GM10847 (cell line): Measurements from ENCODE around the gene ANKRD10.

Experiments used
- POLR2A ChIP-seq: IDR thresholded peaks from 2 replicates; pipeline ENCODE4 v1.6.1; 2011; ENCODE audit not compliant: insufficient read length; ENCODE audit errors: extremely low read depth

Gene ANKRD10

GRCh38 chr13:110904748-110905147 is 10.1 kb downstream of the ANKRD10 start:
- no peak for TF ChIP-seq POLR2A

DNA sequence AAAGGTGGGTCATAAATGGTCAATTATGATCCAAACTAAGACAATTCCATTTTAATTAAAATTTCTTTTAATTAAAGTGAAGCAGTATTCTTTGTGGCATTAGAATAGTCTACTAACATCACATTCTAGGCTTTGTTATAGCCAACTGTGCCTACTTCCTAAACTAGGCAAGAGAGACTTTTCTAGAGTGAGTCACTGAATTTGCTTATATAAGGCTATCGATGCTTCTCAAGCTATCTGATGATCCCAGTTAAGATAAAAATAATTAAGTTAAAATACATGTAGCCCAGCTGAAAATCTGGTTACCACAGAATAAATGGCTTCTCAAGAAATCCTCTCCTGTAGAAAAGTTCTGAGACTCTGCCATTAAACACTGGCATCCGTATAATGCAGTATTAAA is 12.5 kb downstream of the ANKRD10 start:
- TF ChIP-seq POLR2A: no peak

DNA sequence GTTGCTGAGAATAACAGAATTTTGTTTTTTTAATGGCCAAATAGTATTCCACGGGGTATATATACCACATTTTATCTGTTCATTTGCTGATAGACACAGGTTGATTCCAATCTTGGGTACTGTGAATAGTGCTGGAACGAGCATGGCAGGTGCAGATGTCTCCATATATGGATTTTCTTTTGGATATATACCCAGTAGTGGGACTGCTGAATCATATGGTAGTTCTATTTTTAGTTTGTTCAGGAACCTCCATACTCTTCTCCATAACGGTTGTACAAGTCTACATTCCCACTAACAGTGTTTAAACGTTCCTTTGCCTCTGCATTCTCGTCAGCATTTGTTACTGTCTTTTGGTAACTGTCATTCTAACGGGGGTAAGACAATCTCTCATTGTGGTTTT is 17.3 kb downstream of the ANKRD10 start:
- no peak for TF ChIP-seq POLR2A

- no peak for TF ChIP-seq POLR2A
These were observed 17.9 kb downstream of the ANKRD10 start for GRCh38 chr13:110897014-110897413.

GRCh38 chr13:110894086-110894485 is 20.8 kb downstream of the ANKRD10 start:
- TF ChIP-seq POLR2A: no peak

DNA sequence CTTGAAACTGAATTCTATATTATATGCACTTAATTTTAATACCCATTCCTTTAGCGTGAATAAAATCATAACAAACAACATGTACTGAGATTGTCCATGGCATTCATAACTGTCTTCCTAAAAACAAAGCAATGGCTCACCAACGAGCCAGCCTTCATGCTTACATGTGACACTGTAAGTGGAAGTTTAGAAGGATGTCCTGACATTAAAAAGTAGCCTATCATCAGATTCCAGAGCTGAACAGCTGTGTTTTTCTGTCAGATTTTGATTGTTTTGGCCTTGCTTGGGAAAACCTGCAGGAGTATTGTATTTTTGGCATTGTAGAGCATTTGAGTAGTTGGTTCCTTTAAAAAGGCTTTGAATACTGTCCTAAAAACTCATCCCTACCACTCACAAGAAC is 21.3 kb downstream of the ANKRD10 start:
- TF ChIP-seq POLR2A: no peak

- no peak for TF ChIP-seq POLR2A
These were observed 24.3 kb downstream of the ANKRD10 start for GRCh38 chr13:110890279-110891165.

DNA sequence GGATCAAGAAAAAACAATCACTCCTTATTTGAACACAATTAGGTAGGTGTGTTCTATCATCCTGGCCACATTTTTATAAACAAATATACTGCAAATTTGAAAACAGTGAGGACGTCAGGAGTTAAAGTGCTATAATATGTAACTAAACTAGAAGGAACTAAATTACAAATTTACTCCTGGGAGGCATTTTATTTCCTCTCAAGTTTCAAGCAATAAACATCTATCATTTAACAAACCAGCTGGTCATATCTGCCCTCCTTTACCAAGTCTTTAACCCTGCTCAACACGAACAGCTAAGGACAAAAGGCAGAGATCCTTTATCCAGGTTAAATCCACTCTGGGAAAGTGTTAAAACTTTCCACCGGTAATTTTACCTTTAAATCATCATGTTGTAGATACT is 26.5 kb downstream of the ANKRD10 start:
- no peak for TF ChIP-seq POLR2A

DNA sequence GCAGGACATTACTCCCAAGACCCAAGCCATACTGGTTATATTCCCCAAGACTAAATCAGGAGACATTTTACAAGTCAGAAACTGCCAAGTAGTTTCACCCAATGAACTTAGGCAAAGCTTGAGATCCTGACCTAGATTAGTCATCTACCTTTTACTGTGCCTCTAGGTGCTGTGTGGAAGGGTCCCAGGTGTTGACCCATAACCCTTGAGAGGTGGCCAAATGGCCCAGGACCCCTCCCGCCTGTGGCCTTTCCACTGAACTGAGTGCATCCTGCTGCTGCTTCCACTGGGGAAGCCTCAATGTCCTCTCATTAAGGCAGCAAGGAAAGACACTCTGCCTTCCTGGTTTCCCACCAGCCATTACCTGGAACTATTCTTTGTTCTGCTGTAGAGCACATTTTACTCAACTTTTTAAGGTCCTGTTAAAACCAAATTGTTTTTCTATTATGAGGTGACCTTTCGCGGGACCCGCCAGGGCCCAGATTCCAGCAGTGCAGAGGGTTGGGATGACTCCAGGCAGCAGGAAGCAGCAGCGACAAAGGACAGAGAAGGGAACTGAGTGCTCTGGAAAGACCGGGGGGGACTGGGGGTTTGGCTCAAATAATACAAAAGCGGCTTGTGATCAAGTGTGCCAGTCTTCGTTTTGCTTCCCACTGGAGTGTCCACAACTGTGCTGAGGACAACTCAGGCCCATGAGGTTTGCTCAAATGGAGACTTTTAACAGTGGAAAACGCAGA is 27.1 kb downstream of the ANKRD10 start:
- no peak for TF ChIP-seq POLR2A

GRCh38 chr13:110886870-110887596 is 27.8 kb downstream of the ANKRD10 start:
- TF ChIP-seq POLR2A: no peak

DNA sequence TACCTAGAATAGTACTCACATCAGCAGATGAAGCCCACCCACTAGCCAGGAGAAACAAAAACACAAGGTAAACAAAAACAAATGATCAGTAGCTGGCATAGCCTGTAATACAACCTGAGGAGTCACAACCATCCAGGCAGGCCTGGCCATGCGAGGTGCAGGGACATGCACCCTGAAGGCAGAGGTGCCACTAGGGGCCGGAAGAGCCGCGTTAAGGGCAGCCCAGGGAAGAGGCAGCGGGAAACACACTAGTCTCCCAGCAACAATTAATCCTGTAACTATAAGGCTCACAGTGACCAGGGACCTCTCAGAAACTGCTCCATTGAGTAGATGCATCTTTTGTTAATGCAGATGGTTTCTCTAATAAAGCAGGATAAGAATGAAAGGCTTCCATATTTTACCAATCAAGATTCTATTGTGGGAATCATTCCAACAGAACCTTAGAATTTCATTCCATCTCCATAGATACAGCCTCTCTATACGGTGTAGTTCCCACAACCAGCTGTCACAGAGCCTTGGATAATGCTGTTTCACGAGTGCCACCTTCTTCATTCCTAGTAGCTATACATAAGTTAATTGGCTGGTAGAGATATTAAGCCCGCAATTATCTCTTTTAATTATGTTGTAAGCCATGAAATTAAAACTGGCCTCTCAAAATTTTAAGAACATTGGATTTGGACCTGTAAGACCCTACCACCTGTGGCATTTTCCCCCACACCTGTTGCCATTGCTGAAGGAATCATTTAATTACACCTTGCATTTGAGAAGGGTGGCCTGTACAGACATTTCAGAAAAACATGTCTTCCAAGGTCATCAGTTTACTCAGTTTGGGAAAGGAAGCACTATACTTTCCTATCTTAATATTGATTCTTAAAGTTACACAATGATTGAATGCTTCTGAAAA is 28.7 kb downstream of the ANKRD10 start:
- no peak for TF ChIP-seq POLR2A

GRCh38 chr13:110885516-110885915 is 29.4 kb downstream of the ANKRD10 start:
- TF ChIP-seq POLR2A: no peak

- no peak for TF ChIP-seq POLR2A
These were observed 30.4 kb downstream of the ANKRD10 start for GRCh38 chr13:110884517-110884916.

GRCh38 chr13:110883542-110883941 is 31.3 kb downstream of the ANKRD10 start:
- no peak for TF ChIP-seq POLR2A

DNA sequence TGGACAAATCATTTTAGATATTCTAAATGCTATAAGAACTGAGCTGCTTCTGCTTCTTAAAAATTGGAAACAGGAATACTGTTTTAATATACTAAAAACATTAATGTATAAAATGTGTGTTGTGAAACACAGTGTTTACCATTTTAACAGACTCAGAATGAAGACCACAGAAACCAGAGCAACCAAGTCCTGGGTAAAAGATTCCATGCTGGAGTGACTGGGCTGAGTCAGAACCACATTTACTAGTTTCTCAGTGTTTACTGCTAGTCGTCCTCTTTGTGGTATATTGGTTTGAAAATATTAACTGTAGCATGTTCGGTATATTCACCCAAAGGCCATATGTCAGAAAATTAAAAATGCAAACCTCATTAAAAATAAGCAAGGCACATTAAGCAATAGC is 31.9 kb downstream of the ANKRD10 start:
- no peak for TF ChIP-seq POLR2A
